Measurements from ENCODE around the gene SNRPB2.

GRCh38 chr20:16777126-16777525, 47.3 kb downstream of the SNRPB2 start:
- TF ChIP-seq EZH2phosphoT487 (IDR thresholded peaks at IDR 0.05; ENCODE audit: insufficient read depth, low read depth) (no peak), EZH2 (IDR thresholded peaks at IDR 0.05; ENCODE audit: insufficient read depth, poor library complexity, severe bottlenecking) (no peak)
